D721Med (cell line): Measurements from ENCODE around the gene PITPNC1.

Experiments used
- DNase-seq: peaks from one replicate; pipeline ENCODE4 v3.0.0; 2011; ENCODE audit warnings: low spot score; ENCODE audit not compliant: insufficient read length
- FAIRE-seq: peaks from 2 replicates; lab custom pipeline; 2011; peaks lifted over from hg19 to GRCh38; lab: Jason Lieb, UNC
- TF ChIP-seq, protein P1 (sequence below): IDR thresholded peaks from 2 replicates; pipeline ENCODE4 v1.5.1; 2012; ENCODE audit warnings: mild to moderate bottlenecking, control low read depth; ENCODE audit not compliant: insufficient read depth; ENCODE audit errors: missing control alignments

PITPNC1 gene

GRCh38 chr17:67672592-67673335 is 295.7 kb downstream of the PITPNC1 start:
- FAIRE-seq (no peak), DNase-seq (no peak)
- TF ChIP-seq, protein P1, sequence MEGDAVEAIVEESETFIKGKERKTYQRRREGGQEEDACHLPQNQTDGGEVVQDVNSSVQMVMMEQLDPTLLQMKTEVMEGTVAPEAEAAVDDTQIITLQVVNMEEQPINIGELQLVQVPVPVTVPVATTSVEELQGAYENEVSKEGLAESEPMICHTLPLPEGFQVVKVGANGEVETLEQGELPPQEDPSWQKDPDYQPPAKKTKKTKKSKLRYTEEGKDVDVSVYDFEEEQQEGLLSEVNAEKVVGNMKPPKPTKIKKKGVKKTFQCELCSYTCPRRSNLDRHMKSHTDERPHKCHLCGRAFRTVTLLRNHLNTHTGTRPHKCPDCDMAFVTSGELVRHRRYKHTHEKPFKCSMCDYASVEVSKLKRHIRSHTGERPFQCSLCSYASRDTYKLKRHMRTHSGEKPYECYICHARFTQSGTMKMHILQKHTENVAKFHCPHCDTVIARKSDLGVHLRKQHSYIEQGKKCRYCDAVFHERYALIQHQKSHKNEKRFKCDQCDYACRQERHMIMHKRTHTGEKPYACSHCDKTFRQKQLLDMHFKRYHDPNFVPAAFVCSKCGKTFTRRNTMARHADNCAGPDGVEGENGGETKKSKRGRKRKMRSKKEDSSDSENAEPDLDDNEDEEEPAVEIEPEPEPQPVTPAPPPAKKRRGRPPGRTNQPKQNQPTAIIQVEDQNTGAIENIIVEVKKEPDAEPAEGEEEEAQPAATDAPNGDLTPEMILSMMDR = no peak

DNA sequence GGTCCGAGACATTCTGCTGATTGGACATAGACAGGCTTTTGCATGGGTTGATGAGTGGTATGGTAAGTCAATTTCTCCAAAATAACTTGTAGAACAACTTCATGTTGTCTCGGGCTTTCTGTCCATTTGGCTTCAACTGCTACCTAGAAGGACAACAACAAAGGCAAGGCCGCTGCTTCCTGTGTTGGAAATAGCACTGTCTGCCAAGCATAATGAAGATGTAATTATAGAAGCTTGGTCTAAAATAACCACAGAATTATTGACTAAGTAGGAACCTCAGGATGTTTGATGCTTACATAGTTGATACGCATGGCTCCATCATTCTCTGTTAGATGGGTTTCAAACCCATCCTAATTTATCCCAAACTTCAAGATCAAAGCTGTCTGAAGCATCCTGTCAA is 298.4 kb downstream of the PITPNC1 start:
- TF ChIP-seq, protein P1 = no peak

DNA sequence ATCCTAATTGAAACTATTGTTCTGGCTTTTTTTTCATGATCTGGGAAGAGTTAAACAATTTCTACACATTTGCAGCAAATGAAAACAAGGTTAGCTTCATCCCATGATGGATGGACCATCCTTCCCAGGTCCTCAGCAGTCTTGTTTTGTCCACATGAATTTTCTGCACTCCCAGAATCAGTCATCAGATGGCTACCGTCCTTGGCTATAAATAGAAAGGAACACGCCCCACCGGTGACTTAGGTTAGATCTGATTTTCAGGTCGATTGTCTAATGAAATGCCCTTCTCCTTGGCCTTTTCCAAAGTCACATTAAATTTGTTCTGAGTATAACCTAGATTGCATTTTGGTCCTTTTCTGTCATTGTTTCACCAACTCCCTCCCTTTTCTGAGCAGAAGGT is 299.2 kb downstream of the PITPNC1 start:
- TF ChIP-seq, protein P1 = no peak
- FAIRE-seq (no peak), DNase-seq (no peak)

More for the DNA sequence above, 298.4 kb downstream of the PITPNC1 start:
- FAIRE-seq (no peak), DNase-seq (no peak)

DNA sequence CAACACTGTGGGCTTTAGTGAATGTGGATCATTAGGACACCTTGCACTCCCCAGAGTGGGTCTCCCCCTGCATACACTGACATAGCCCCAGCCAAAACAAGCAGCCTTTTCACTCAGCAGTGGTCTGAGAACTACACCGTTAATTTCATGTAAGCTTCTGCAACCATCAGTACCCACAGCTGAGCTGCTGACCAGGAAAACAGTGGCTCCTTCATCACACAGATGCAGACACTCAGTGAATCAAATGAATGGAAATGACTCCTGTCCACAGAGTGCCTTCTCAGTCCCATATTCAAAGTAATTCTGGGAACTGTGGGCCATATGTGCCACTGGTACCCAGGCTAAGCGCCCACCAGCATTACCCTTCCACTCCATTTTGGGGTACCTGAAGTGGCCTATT is 301.3 kb downstream of the PITPNC1 start:
- TF ChIP-seq, protein P1 = no peak
- DNase-seq (no peak), FAIRE-seq (no peak)

- FAIRE-seq = no peak
- DNase-seq = no peak
- TF ChIP-seq, protein P1 = no peak
Measured at GRCh38 chr17:67679225-67679624, 302.1 kb downstream of the PITPNC1 start.

- FAIRE-seq = no peak
- TF ChIP-seq, protein P1 = no peak
- DNase-seq = no peak
Measured at GRCh38 chr17:67679721-67680120, 302.6 kb downstream of the PITPNC1 start.
